HCT116 (cell line): Measurements from ENCODE around the gene SLC26A3. TPM values are rescaled to one million over a fixed set of nuclear protein-coding genes. Genes with fewer than 3 reads are reported as not detected.

Experiments used
- ATAC-seq: fragments of 200-7000 bp; cut with Tn5 transposase; 2 replicates; pipeline ENCODE4 v1.9.1; 2020; ENCODE audit warnings: mild to moderate bottlenecking, moderate library complexity
- BruUV-seq: library from RNA; stranded (reverse); fragments of 400-500 nt; replicated peaks from 2 replicates; lab custom pipeline; 2021; lab: Mats Ljungman, UMichigan
- CTCF ChIA-PET: fragments of 300-600 bp; sonication (Branson Sonifier 250); formaldehyde crosslinking; loops from one replicate; lab custom pipeline; 2021; ENCODE audit warnings: antibody characterized with exemption; lab: Charles Lee
- POLR2A ChIA-PET: fragments of 300-600, 350-600 bp; sonication (Branson Sonifier 250); formaldehyde crosslinking; loops from one replicate; lab custom pipeline; 2021; ENCODE audit warnings: antibody characterized with exemption; lab: Charles Lee
- RAD21 ChIA-PET, 2 experiments: fragments of 300-600 bp; sonication (Branson Sonifier 250); formaldehyde crosslinking; loops; one replicate each; lab custom pipeline; 2023; ENCODE audit warnings: low total read pairs in 2 of 2; ENCODE audit not compliant: uncharacterized antibody in 2 of 2, unreplicated experiment in 2 of 2, low non-redundant PET in 1 of 2; lab: Charles Lee
- DNase-seq: peaks from one replicate; pipeline ENCODE4 v3.0.0-alpha.2; 2010; ENCODE audit warnings: low read depth, low spot score
- H2AFZ ChIP-seq: fragments of 200-600 bp; shearing (Covaris generic), sonication (generic); 2 replicates; pipeline ENCODE4 v1.6.1; 2017; ENCODE audit warnings: low read depth, mixed run types, mixed read lengths, antibody characterized with exemption, low read length; ENCODE audit not compliant: poor library complexity, severe bottlenecking
- H3K27ac ChIP-seq: 2 replicates; pipeline ENCODE4 v1.5.1; 2012; ENCODE audit warnings: low read depth, low read length
- H3K27me3 ChIP-seq: fragments of 200-600 bp; sonication (generic); 2 replicates; pipeline ENCODE4 v1.6.1; 2016; ENCODE audit warnings: mixed run types, low read length, mixed read lengths; ENCODE audit not compliant: insufficient read depth
- H3K36me3 ChIP-seq, 2 experiments: fragments of 200-500 bp in 1 of 2; fragments of 200-600 bp in 1 of 2; sonication (Bioruptor generic) in 1 of 2; sonication (generic) in 1 of 2; 2 replicates each; pipeline versions ENCODE4 v1.5.1 to v1.6.1; 2014 to 2016; ENCODE audit warnings: low read length in 2 of 2, inconsistent platforms in 1 of 2, mixed read lengths in 1 of 2, mixed run types in 1 of 2; ENCODE audit not compliant: insufficient read depth in 2 of 2, control insufficient read depth in 1 of 2
- H3K4me1 ChIP-seq, 2 experiments: fragments of 200-600 bp in 1 of 2; sonication (generic) in 1 of 2; 2 replicates each; pipeline versions ENCODE4 v1.5.1 to v1.6.1; 2012 to 2017; ENCODE audit warnings: low read length in 2 of 2, inconsistent platforms in 1 of 2, mild to moderate bottlenecking in 1 of 2, mixed read lengths in 1 of 2, mixed run types in 1 of 2, moderate library complexity in 1 of 2; ENCODE audit not compliant: insufficient read depth in 2 of 2, control insufficient read depth in 1 of 2
- H3K4me2 ChIP-seq: fragments of 200-600 bp; sonication (generic); 2 replicates; pipeline ENCODE4 v1.6.1; 2017; ENCODE audit warnings: mixed run types, low read length, mixed read lengths
- H3K4me3 ChIP-seq, 2 experiments: fragments of 200-600 bp in 1 of 2; sonication (generic) in 1 of 2; replicated peaks in 1 of 2; 2 replicates each; pipeline ENCODE4 v1.5.1; 2011 to 2016; ENCODE audit warnings: low read length in 2 of 2, control low read depth in 1 of 2, low read depth in 1 of 2, mild to moderate bottlenecking in 1 of 2, mixed read lengths in 1 of 2, mixed run types in 1 of 2
- H3K79me2 ChIP-seq: fragments of 200-600 bp; sonication (generic); 2 replicates; pipeline ENCODE4 v1.6.1; 2017; ENCODE audit warnings: mild to moderate bottlenecking, mixed run types, low read length, moderate library complexity, mixed read lengths; ENCODE audit not compliant: insufficient read depth
- H3K9ac ChIP-seq: fragments of 200-600 bp; sonication (generic); 2 replicates; pipeline ENCODE4 v1.6.1; 2016; ENCODE audit warnings: low read length, mixed read lengths
- H3K9me2 ChIP-seq: fragments of 200-600 bp; sonication (generic), shearing (Covaris generic); 2 replicates; pipeline ENCODE4 v1.6.1; 2017; ENCODE audit warnings: mixed run types, mild to moderate bottlenecking, moderate library complexity; ENCODE audit not compliant: insufficient read depth
- H3K9me3 ChIP-seq, 2 experiments: fragments of 200-500 bp in 1 of 2; fragments of 200-600 bp in 1 of 2; sonication (Bioruptor generic) in 1 of 2; sonication (generic) in 1 of 2; 2 replicates each; pipeline ENCODE4 v1.6.1; 2014 to 2017; ENCODE audit warnings: low read length in 2 of 2, mixed read lengths in 2 of 2, inconsistent platforms in 1 of 2, low read depth in 1 of 2, mild to moderate bottlenecking in 1 of 2, mixed run types in 1 of 2, moderate library complexity in 1 of 2; ENCODE audit not compliant: control insufficient read depth in 1 of 2, insufficient read depth in 1 of 2
- H4K20me1 ChIP-seq: fragments of 200-600 bp; sonication (generic), shearing (Covaris generic); 2 replicates; pipeline ENCODE4 v1.6.1; 2017; ENCODE audit warnings: mixed run types, mild to moderate bottlenecking, moderate library complexity; ENCODE audit not compliant: insufficient read depth
- CBX3 ChIP-seq: IDR thresholded peaks from 2 replicates; pipeline ENCODE4 v1.6.1; 2012; ENCODE audit warnings: low read depth
- CEBPB ChIP-seq: IDR thresholded peaks from 2 replicates; pipeline ENCODE4 v1.6.1; 2012; ENCODE audit warnings: low read depth
- CTCF ChIP-seq, 3 experiments: fragments of 200-600 bp in 1 of 3; sonication (generic) in 1 of 3; IDR thresholded peaks in 2 of 3; conservative IDR thresholded peaks in 1 of 3; 2 replicates each; pipeline ENCODE4 v1.5.1; 2012 to 2017; ENCODE audit warnings: low read depth in 2 of 3, low read length in 2 of 3, antibody characterized with exemption in 1 of 3, borderline replicate concordance in 1 of 3, control low read depth in 1 of 3, mild to moderate bottlenecking in 1 of 3, mixed read lengths in 1 of 3, mixed run types in 1 of 3, moderate library complexity in 1 of 3; ENCODE audit not compliant: insufficient read depth in 1 of 3
- ELF1 ChIP-seq: IDR thresholded peaks from 2 replicates; pipeline ENCODE4 v1.6.1; 2012; ENCODE audit warnings: low read depth, borderline replicate concordance
- EZH2phosphoT487 ChIP-seq: fragments of 200-600 bp; IDR thresholded peaks from 2 replicates; pipeline ENCODE4 v1.6.1; 2018; ENCODE audit warnings: antibody characterized with exemption, borderline replicate concordance
- POLR2A ChIP-seq: IDR thresholded peaks from 2 replicates; pipeline ENCODE4 v1.7.0; 2011; ENCODE audit warnings: borderline replicate concordance; ENCODE audit not compliant: insufficient read depth, insufficient read length; ENCODE audit errors: extremely low read depth
- SIN3A ChIP-seq: IDR thresholded peaks from 2 replicates; pipeline ENCODE4 v1.6.1; 2012; ENCODE audit warnings: low read depth
- SP1 ChIP-seq: IDR thresholded peaks from 2 replicates; pipeline ENCODE4 v1.6.1; 2012; ENCODE audit warnings: low read depth
- TCF7L2 ChIP-seq: IDR thresholded peaks from 2 replicates; pipeline ENCODE4 v1.7.0; 2011; ENCODE audit warnings: borderline replicate concordance, inconsistent platforms; ENCODE audit not compliant: insufficient read depth, insufficient read length; ENCODE audit errors: extremely low read depth
- YY1 ChIP-seq: IDR thresholded peaks from 2 replicates; pipeline ENCODE4 v1.6.1; 2011; ENCODE audit warnings: low read length, low read depth, moderate library complexity, mild to moderate bottlenecking; ENCODE audit not compliant: insufficient replicate concordance; ENCODE audit errors: extremely low read depth
- ZNF274 ChIP-seq: fragments of 200-500 bp; sonication (Bioruptor generic); IDR thresholded peaks from 2 replicates; pipeline ENCODE4 v1.6.1; 2014; ENCODE audit warnings: mild to moderate bottlenecking, low read depth, low read length, inconsistent platforms
- intact Hi-C: fragments of 100-400 bp; cut with micrococcal nuclease; formaldehyde crosslinking; loops from 2 replicates; pipeline ENCODE4 v1.10.0; 2022
- total RNA-seq: library from RNA; stranded (reverse); gene quantifications from one replicate; pipeline ENCODE4 v1.2.1, GENCODE V29; 2021; ENCODE audit not compliant: unreplicated experiment
- TF ChIP-seq, protein P1 (sequence below): IDR thresholded peaks from 2 replicates; pipeline ENCODE4 v1.6.1; 2012
- TF ChIP-seq, protein P2 (sequence below): IDR thresholded peaks from 2 replicates; pipeline ENCODE4 v1.6.1; 2011; ENCODE audit warnings: mild to moderate bottlenecking, low read length, moderate library complexity; ENCODE audit not compliant: insufficient replicate concordance; ENCODE audit errors: extremely low read depth
- TF ChIP-seq, protein P3 (sequence below): IDR thresholded peaks from 2 replicates; pipeline ENCODE4 v1.6.1; 2012

SLC26A3 gene
- total RNA-seq, 1 experiment from 2014 or later, result 0.54 TPM

DNA sequence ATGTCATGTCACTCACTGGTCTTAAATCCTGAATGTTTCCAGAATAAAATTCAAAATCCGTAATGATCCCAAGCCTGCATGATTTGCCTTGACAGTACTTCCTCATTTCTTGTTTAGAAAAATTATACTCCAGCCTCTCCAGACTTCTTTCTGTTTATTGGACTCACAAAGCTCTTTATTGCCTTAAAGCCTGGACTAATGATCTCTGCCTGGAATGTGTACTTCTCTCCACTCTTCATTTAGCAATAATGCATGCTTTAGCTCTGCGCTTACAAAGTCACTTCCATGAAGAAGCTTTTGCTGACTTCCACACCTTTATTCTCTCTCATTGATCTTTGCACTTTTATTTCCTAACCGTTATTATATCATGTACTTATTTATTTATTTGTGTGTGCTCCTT, 27.4 kb upstream of the SLC26A3 start (continued):
- TF ChIP-seq CEBPB, result no peak
- no peak for TF ChIP-seq EZH2phosphoT487
- TF ChIP-seq SIN3A, result no peak
- no peak for TF ChIP-seq TCF7L2
- no peak for TF ChIP-seq ZNF274
- TF ChIP-seq SP1, result no peak
- no peak for TF ChIP-seq CBX3
- no peak for TF ChIP-seq POLR2A

DNA sequence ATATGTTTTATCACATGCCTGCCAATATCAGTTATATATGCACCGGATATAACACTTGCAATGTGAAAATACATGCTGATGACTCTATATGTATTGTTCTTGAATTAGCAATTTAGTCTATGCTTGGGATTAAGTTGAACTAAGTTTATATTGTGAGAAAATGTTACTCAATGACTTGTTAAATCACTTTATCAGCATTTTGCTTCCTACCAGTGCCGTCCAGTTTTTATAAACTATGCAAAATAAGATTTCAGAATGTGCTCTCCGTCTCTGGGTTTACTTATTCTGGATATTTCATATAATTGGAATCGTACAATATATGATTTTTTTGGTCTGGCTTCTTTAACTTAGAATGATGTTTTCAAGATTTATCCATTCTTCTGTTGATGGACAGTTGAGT, 25.5 kb upstream of the SLC26A3 start:
- CTCF ChIA-PET, result no interaction called here
- Histone ChIP-seq H3K4me2 (no peak overlapping the region), H3K4me3 (no peak overlapping the region), H2AFZ (no peak overlapping the region), H3K27me3 (no peaks in the 10 kb centered on the region), H3K79me2 (no peaks in the 10 kb centered on the region), H3K9me3 (no peaks in the 10 kb centered on the region), H3K4me1 (no peaks in the 10 kb centered on the region), H3K27ac (no peak overlapping the region), H4K20me1 (no peaks in the 10 kb centered on the region), H3K36me3 (no peaks in the 10 kb centered on the region), H3K9me2 (no peaks in the 10 kb centered on the region), H3K9ac (no peak overlapping the region)
- no TSS peak for BruUV-seq
- RAD21 ChIA-PET, result no interaction called here
- intact Hi-C loops, result no loop called here
- DNase-seq, result no peak
- ATAC-seq, result no peak
- no peak for TF ChIP-seq CBX3
- TF ChIP-seq ELF1, result no peak
- TF ChIP-seq ZNF274, result no peak
- TF ChIP-seq YY1, result no peak
- TF ChIP-seq, protein P1, sequence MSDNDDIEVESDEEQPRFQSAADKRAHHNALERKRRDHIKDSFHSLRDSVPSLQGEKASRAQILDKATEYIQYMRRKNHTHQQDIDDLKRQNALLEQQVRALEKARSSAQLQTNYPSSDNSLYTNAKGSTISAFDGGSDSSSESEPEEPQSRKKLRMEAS, result no peak
- TF ChIP-seq, protein P2, sequence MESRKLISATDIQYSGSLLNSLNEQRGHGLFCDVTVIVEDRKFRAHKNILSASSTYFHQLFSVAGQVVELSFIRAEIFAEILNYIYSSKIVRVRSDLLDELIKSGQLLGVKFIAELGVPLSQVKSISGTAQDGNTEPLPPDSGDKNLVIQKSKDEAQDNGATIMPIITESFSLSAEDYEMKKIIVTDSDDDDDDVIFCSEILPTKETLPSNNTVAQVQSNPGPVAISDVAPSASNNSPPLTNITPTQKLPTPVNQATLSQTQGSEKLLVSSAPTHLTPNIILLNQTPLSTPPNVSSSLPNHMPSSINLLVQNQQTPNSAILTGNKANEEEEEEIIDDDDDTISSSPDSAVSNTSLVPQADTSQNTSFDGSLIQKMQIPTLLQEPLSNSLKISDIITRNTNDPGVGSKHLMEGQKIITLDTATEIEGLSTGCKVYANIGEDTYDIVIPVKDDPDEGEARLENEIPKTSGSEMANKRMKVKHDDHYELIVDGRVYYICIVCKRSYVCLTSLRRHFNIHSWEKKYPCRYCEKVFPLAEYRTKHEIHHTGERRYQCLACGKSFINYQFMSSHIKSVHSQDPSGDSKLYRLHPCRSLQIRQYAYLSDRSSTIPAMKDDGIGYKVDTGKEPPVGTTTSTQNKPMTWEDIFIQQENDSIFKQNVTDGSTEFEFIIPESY, result no peak
- TF ChIP-seq CTCF (IDR thresholded peaks at IDR 0.05 in 2 of 3, conservative IDR thresholded peaks at IDR 0.05 in 1 of 3; ENCODE audit: borderline replicate concordance in 1 of 3, insufficient read depth in 1 of 3, low read depth in 2 of 3, low read length in 2 of 3), result no peak
- TF ChIP-seq, protein P3, sequence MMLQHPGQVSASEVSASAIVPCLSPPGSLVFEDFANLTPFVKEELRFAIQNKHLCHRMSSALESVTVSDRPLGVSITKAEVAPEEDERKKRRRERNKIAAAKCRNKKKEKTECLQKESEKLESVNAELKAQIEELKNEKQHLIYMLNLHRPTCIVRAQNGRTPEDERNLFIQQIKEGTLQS, result no peak
- TF ChIP-seq CEBPB, result no peak
- TF ChIP-seq EZH2phosphoT487, result no peak
- POLR2A ChIA-PET, result no interaction called here
